ENCODE measurements around the gene RALGPS2.

The RALGPS2 gene

GRCh38 chr1:178954937-178955336, 229.9 kb downstream of the RALGPS2 start:
- Histone ChIP-seq H3K27ac (no peak overlapping the region), H3K79me2 (ENCODE audit: insufficient read depth, low read depth) (no peaks in the 10 kb centered on the region), H3K27me3 (ENCODE audit: insufficient read depth, low read depth) (no peaks in the 10 kb centered on the region), H2AFZ (ENCODE audit: low read depth) (no peak overlapping the region), H3K4me1 (ENCODE audit: low read depth, poor library complexity, severe bottlenecking) (peaks cover 12% of the 10 kb centered on the region), H3K9ac (no peak overlapping the region), H3K4me3 (IDR thresholded peaks at IDR 0.05; ENCODE audit: insufficient read depth, low read depth, low read length) (no peak overlapping the region), H3K36me3 (ENCODE audit: insufficient read depth) (no peaks in the 10 kb centered on the region), H4K20me1 (ENCODE audit: insufficient read depth) (no peaks in the 10 kb centered on the region), H3K4me2 (no peak overlapping the region)
- TF ChIP-seq CTCF (conservative IDR thresholded peaks at IDR 0.05; ENCODE audit: low read depth, low read length) = no peak

GRCh38 chr1:178955391-178955954, 230.4 kb downstream of the RALGPS2 start:
- no peak overlapping the region for H3K27ac ChIP-seq
- no peak overlapping the region for H3K9ac ChIP-seq
- H3K4me3 ChIP-seq (IDR thresholded peaks at IDR 0.05; ENCODE audit: insufficient read depth, low read depth, low read length) = no peak overlapping the region
- no peaks in the 10 kb centered on the region for H3K79me2 ChIP-seq (ENCODE audit: insufficient read depth, low read depth)
- peaks cover 7% of the 10 kb centered on the region for H3K4me1 ChIP-seq (ENCODE audit: low read depth, poor library complexity, severe bottlenecking)
- H2AFZ ChIP-seq (ENCODE audit: low read depth) = no peak overlapping the region
- no peak for TF ChIP-seq CTCF (conservative IDR thresholded peaks at IDR 0.05; ENCODE audit: low read depth, low read length)
- H3K27me3 ChIP-seq (ENCODE audit: insufficient read depth, low read depth) = no peaks in the 10 kb centered on the region
- H3K4me2 ChIP-seq = no peak overlapping the region
- H3K36me3 ChIP-seq (ENCODE audit: insufficient read depth) = no peaks in the 10 kb centered on the region
- H4K20me1 ChIP-seq (ENCODE audit: insufficient read depth) = no peaks in the 10 kb centered on the region

- Histone ChIP-seq H2AFZ (ENCODE audit: low read depth) (no peak overlapping the region), H3K4me3 (IDR thresholded peaks at IDR 0.05; ENCODE audit: insufficient read depth, low read depth, low read length) (no peak overlapping the region), H3K27ac (no peak overlapping the region), H3K9ac (no peak overlapping the region), H3K27me3 (ENCODE audit: insufficient read depth, low read depth) (no peaks in the 10 kb centered on the region), H3K4me1 (ENCODE audit: low read depth, poor library complexity, severe bottlenecking) (peaks cover 8% of the 10 kb centered on the region), H3K36me3 (ENCODE audit: insufficient read depth) (no peaks in the 10 kb centered on the region), H4K20me1 (ENCODE audit: insufficient read depth) (no peaks in the 10 kb centered on the region), H3K4me2 (no peak overlapping the region), H3K79me2 (ENCODE audit: insufficient read depth, low read depth) (no peaks in the 10 kb centered on the region)
- no peak for TF ChIP-seq CTCF (conservative IDR thresholded peaks at IDR 0.05; ENCODE audit: low read depth, low read length)
These were observed 233.4 kb downstream of the RALGPS2 start for GRCh38 chr1:178958491-178958890.

GRCh38 chr1:178959543-178960460, 234.8 kb downstream of the RALGPS2 start:
- Histone ChIP-seq H4K20me1 (ENCODE audit: insufficient read depth) (no peaks in the 10 kb centered on the region), H3K4me2 (no peak overlapping the region), H3K27ac (no peak overlapping the region), H3K4me1 (ENCODE audit: low read depth, poor library complexity, severe bottlenecking) (peaks cover 18% of the 10 kb centered on the region), H3K4me3 (IDR thresholded peaks at IDR 0.05; ENCODE audit: insufficient read depth, low read depth, low read length) (no peak overlapping the region), H3K9ac (no peak overlapping the region), H3K27me3 (ENCODE audit: insufficient read depth, low read depth) (no peaks in the 10 kb centered on the region), H3K36me3 (ENCODE audit: insufficient read depth) (no peaks in the 10 kb centered on the region), H3K79me2 (ENCODE audit: insufficient read depth, low read depth) (no peaks in the 10 kb centered on the region), H2AFZ (ENCODE audit: low read depth) (0 out of 2 replicates have a peak overlapping the region, but pooled peaks have one; percentile 0)
- TF ChIP-seq CTCF (conservative IDR thresholded peaks at IDR 0.05; ENCODE audit: low read depth, low read length) = no peak

All from KMS-11 (cell line).